Measurements from ENCODE around the gene KIF26A.

Gene KIF26A

GRCh38 chr14:104181761-104182530, 43.6 kb downstream of the KIF26A start:
- no peak for DNase-seq

DNA sequence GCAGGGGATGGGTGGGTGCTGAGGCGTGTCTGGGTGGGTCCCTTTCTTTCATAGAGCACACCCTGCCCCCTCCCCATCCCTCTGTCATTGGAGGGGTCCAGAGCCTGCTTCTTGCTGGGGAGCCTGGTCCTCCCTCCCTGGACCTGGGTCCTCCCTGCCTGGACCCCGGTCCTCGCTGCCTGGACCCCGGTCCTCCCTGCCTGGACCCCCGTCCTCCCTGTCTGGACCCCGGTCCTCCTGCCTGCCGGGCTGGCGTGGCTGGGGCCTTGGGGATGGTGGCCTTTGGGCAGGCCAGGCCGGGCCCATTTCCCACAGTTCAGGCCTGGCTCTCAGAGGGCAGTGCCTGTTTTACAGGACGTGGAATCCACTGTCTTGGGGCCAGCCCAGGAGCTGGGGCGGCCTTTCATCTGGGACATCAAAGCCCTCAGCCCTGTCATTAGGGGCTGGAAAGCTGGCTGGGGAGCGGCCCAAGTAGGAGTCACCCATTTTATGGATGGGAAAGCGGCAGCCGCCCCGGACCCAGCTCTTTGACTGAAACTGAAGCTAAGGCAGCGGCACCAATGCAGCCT, 44.6 kb downstream of the KIF26A start:
- no peak for DNase-seq

GRCh38 chr14:104183796-104184195, 45.4 kb downstream of the KIF26A start:
- no peak for DNase-seq

DNA sequence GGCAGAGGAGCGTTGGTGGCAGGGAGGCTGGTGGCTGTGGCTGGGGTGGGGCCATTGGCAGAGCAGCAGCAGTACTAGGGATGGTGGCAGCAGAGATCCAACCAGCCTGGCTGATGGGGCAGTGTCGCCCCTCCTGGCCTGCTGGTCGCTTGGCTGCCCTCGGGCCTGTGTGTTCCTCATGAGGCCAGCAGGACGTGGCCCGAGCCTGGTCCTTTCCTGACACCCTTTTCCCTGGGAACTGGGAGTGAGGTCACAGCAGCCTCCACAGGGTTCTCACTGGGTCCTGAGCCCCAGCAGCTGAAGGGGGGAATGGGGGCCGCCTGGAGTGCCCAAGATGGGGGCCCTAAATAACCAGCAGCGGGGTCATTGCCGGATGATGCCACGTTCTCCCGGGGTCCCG, 46.1 kb downstream of the KIF26A start:
- DNase-seq, result no peak

DNA sequence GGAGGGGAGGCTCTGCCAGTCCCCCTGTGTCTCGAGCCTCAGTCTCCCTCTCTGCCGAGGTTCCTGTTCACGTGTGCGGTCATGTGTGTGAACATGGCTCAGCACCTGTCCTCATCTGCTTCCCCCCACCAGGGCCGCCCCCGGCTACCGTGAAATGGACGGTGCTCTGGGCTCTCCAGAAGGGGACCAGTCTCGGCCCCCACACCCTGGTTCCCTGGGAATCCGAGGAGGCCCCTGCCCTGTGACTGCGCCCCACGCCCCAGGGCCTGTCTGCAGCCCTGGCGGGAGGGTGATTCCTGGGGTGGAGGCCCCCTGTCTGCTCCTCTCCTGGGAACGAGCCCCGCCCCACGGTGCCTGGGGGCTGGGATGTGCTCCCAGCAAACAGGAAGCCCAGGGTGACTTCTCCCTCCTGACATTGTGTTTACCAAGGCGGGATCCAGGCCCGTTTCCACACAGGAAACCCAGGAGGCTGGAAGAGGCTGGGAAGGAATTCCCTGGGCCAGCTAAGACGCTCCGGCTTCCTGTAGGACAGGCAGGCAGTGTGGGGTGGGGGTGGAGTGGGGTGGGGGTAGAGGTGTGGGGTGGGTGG, 46.6 kb downstream of the KIF26A start:
- no peak for DNase-seq

DNA sequence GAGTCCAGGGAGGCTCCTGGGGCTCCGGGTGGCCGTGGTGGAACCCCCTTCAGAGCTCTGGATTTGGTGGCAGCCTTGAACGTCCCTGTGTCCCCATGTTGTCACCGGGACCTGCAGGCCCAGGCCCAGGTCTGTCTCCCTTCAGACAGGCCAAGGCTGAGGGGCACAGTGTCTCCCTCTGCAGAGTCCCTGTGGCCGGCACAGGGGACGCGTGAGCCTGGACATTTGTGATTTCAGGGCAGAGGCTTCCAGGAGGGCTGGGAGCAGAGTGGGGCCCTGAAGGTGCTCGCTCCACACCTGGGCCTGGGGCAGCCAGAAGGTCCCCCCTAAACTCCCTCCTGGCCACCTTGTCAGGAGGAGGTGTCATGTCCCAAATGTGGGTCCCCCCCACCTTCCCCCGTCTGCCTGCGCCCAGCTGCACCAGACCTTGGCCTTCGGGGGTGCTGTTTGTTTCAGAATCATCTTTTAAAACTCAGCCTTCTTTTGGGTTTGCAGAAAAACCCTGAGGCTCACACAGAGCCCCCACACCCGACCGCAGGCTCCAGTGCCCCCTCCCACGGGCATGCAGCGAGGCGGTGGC, 47.6 kb downstream of the KIF26A start:
- no peak for DNase-seq

- no peak for DNase-seq
These were observed 48.2 kb downstream of the KIF26A start for GRCh38 chr14:104186575-104186974.

GRCh38 chr14:104187121-104187889, 48.9 kb downstream of the KIF26A start:
- DNase-seq, result no peak

DNA sequence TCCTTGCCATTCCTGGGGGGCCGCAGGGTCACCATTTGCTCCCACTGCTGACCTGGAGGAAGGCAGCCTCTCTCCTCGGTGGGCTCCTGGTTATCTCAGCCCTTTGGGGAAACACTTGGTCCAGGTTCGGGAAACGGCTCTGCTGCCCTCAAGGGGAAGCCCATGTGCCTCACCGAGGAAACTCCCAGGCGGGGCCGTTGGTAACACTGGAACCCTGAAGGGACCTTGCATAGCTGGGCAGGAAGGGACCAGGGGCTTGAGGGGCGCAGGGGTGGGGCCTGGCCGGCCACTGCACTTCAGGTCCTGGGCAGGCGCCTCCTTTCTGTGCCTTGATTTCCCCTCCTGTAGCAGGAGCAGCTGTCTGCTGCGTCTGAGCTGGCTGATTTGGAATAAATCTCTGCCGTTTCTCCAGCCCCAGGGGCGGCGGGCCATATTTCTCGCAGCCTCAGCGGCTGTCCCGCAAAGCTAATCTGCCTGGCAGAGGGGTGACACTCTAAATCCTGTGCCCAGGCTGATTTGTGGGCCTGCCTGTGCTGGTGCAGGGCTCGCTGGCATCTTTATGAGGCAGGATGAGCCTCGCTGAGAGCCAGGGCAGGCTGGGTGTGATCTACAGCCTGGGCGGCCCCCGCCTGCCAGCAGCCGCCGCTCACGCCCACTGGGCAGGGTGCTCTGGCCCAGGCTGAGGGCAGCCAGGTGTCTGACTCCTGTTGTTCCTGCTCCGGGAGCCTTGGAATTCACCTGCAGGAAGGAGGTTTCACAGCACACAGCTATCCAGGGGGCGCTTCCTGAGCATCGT, 49.7 kb downstream of the KIF26A start:
- no peak for DNase-seq

DNA sequence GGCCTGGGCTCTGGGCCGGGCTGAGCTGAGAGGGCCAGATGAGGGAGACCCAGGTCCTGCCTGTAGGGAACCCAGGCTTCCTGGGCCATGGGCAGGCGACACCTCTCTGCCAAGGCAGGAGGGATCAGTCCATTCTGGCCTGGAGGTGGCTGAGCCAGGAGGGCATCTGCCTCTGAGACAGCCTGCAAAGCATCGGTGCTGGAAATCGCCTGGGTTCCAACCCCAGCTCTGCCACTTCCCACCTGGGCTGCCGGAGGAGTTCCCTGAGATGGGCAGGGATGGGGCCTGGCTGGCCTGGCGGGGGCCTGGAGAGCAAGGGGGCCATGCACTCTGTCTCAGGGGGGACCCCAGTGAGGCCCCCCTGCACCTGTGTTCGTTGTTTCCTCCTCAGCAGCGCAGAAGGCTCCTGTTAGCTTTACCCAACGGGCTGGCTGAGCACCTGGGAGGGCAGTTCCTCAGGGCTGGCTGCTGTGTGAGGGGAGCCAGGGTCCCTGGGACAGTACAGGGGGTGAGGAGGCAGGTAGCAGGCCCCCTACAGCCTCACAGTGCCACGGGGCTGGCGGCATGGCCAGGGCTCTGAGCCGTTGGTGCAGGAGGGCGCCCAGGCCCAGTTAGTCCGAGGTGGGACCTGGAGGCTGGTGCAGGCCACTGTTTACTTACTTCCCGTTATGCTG, 50.5 kb downstream of the KIF26A start:
- no peak for DNase-seq

DNA sequence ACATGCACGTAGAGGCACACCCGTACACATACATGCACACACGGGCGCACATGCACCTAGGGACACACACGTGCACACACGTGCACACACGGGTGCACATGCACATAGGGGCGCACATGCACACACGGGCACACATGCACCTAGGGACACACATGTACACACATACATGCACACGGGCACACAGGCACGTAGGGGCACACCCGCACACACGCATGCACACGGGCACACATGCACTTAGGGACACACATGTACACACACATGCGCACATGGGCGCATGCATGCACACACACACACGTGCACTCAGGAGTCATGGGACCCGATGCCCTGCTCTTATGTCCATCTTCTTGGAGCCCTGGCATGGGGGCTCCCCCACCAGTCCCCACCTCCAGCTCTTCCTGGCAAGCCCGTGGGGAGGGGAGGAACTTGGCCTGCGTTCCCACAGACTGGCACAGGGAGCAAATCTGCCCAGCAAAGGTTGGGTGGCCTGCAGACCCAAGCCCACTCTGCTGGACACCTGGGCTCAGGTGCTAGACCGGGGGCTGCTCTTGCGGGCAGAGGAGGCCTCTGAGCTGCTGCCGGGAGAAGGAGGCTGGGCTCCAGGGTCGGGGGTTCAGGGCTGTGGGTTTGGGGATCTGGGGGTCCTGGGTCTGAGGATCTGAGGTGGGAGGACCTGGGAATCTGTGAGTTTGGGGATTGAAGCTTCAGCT, 51.4 kb downstream of the KIF26A start:
- no peak for DNase-seq

DNA sequence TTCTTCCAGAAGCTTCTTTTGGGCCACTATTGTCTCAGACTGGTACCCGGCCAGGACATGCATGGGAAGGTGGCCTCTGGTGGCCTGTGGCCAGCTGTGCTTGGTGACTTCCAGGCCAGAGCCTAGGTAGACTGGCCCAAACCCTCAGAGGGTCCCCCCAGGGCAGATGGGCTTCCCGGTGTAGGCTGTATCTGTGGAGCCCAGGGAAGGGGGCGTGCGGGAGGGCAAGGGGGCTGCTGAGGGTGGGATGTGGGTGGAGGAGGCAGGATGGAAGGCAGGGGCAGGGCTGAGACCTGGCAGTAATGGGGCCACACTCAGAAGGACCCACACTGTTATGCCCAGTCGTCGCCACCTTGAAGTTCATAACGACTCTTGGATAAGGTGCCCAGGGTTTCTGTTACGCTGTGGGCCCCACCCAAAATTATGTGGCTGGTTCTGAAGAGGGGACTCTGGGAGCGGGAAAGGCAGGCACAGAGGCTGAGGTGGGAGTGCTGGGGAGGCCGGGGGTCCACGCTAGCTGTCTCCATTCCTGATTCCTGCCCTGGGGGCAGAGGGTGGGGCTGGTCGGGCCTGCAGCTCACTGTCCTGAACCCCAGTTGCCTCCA, 52.1 kb downstream of the KIF26A start:
- DNase-seq, result no peak

DNA sequence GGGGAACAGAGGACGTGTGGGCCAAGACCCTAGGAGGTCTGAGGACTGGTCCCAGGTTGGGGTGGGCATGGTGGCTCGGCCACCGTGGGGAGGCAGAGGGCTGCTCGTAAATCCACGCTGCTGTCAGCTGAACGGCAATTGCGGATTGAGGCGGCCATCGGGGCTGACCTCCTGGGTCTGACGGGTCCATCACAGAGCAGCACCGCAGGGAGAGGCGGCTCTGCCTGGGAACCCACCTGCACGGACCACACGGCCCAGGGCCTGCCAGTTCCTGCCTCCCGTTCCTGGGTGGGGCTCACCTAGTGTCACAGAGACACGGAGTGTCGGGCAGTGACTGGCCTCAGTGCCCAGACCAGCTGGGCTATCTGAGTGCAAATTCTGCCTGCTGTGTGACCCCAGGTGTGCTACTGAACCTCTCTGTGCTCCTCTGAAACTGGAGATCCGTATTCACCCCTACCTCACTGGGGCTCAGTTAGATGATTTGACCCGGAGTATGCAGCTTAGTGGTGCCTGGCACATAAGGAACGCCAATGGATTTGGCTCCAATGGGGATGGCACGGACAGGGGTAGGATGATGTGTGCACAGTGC, 53.1 kb downstream of the KIF26A start:
- no peak for DNase-seq

GRCh38 chr14:104192146-104192882, 53.9 kb downstream of the KIF26A start:
- DNase-seq, result no peak

DNA sequence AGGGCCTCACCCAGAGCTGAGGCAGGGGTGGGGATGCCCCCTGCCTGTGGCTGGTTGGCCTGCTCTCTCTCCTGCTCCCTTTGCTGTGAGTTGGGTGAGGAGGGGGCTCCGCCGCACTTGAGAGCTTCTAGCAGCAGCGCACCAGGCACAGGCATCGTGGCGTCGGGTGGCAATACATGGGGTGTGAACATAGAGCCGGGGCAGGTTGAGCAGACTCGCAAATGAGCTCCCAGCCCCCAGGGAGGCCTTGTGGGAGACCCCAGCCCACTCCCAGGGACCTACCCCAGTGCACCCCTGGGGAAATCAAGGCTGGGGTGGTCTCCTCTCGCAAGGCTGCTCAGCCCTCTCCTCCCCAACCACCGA, 54.5 kb downstream of the KIF26A start:
- DNase-seq, result no peak

DNA sequence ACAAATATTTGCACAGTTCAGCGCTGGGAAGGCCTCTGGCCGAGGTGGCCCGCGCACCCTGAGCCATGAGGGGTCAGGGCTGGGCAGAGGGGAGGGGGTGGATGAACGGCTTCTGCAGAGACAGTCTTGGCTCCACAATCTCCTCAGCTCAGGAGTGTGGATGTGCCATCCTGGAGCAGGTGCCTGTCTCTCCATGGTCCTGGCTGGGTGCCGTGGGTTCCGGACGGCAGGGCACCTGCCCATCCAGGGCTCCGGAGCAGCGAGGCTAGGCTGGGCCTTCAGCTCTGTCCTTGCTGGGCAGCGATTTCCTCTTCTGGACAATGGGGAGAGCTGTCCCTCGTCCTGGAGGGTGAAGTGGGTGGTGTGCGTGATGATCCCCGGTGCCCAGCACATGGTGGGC, 55.6 kb downstream of the KIF26A start:
- DNase-seq, result no peak

GRCh38 chr14:104194716-104195115, 56.3 kb downstream of the KIF26A start:
- no peak for DNase-seq

GRCh38 chr14:104195361-104195760, 57.0 kb downstream of the KIF26A start:
- no peak for DNase-seq

DNA sequence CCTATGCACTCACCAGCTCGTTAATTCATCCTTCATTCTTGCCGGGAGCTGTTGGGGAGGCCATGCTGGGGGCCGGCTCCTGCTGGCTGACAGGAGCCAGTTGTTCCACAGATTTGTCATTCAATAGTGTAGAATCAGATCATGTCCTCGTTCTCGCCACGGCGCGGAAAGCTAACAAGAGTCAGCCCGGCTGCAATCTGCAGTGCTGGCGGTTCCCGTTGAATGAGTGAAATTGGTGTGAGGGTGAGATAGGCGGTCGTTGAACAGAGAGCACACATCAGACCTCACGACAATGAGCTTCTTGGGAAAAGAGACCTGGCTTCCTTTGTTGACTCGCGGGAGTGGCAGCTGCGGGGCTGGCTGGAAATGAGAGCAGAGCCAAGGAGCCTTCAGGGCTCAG, 57.5 kb downstream of the KIF26A start:
- peak; percentile 5 for DNase-seq

All from NCI-H2171 treated with DMSO at 0.1 percent for 48 hours (cell line).